ENCODE data around the gene FAM111A. TPM values are rescaled to one million over a fixed set of nuclear protein-coding genes. Genes with fewer than 3 reads are reported as not detected.

Gene FAM111A
- total RNA-seq, 1 donor from 2014 or later = 40.8 TPM

DNA sequence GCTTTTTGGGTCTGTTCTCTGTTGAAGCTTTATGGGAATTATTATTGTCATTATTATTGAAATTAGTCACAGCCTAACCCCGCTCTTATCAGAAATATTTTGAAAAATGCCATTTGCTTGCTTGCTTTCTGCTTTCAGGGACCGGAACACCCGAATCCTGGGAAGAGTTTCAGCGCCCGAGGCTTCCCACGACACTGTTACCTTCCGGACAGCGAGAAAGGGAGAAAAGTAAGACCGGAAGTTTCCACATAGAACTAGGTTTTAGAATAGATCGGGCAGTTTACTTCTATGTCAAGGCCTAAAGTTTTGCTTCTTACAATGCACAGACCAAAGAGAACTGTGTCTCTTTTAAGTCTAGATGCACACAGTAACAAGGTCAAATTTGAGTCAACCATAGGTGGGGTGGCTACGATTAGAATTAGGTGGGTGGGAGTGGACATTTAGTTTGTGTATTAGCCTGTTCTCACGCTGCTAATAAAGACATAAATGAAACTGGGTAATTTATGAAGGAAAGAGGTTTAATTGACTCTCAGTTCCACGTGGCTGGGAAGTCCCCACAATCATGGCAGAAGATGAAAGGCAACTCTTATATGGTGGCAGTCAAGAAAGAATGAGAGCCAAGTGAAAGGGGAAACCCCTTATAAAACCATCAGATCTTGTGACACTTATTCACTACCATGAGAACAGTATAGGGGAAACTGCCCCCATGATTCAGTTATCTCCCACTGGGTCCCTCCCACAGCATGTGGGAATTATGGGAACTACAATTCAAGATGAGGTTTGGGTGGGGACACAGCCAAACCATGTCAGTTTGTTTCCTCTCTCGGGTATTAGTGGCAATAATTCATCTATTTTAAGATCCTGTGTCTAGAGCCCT lies 57.1 kb downstream of the FAM111A start:
- DNase-seq (ENCODE audit: low spot score in 2 of 2, unreplicated experiment in 2 of 2) = no peak
- Mint-ChIP-seq H3K36me3 (peaks cover 50% of the 10 kb centered on the region), H3K27me3 (ENCODE audit: low read depth) (no peaks in the 10 kb centered on the region), H3K27ac (no peak overlapping the region), H3K4me1 (peaks cover 2% of the 10 kb centered on the region), H3K9me3 (no peaks in the 10 kb centered on the region), H3K4me3 (no peak overlapping the region)
- TF ChIP-seq, protein P1, sequence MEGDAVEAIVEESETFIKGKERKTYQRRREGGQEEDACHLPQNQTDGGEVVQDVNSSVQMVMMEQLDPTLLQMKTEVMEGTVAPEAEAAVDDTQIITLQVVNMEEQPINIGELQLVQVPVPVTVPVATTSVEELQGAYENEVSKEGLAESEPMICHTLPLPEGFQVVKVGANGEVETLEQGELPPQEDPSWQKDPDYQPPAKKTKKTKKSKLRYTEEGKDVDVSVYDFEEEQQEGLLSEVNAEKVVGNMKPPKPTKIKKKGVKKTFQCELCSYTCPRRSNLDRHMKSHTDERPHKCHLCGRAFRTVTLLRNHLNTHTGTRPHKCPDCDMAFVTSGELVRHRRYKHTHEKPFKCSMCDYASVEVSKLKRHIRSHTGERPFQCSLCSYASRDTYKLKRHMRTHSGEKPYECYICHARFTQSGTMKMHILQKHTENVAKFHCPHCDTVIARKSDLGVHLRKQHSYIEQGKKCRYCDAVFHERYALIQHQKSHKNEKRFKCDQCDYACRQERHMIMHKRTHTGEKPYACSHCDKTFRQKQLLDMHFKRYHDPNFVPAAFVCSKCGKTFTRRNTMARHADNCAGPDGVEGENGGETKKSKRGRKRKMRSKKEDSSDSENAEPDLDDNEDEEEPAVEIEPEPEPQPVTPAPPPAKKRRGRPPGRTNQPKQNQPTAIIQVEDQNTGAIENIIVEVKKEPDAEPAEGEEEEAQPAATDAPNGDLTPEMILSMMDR (IDR thresholded peaks at IDR 0.05; ENCODE audit: unreplicated experiment) = no peak

DNA sequence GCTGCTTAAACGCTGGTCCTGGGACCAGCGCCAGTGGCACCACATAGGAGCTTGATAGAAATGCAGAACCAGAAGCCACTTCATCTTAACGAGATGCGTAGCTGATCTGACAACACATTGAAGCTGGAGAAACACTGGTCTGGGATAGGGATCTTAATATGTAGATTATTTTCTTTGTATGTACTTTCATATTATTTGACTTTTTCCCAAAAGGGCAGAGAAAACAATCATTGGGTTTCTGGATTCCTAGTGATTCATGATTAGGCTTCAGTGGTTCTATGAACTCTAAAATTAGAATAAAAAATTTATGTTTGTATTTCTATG lies 57.7 kb downstream of the FAM111A start:
- Mint-ChIP-seq H3K27me3 (ENCODE audit: low read depth) (no peaks in the 10 kb centered on the region), H3K27ac (no peak overlapping the region)

DNA sequence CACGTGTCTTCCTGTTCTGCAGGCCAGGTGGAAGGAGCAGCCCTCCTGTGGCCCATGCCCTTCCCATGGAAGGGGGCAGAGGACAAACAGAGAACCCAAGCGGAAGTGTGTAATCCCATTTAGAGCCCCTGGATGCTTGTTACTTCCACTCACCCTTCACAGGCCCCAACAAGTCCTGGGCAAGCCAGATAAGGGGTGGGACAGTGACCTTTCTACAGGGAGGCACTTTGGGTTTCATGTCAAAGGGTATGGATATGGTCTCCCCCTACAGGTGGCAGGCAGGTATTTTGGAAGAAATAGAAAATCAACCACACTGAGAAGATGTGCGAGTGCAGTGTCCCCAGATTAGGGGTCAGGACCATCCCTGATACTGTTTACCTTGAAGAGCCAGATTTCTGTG lies 58.7 kb downstream of the FAM111A start:
- no peaks in the 10 kb centered on the region for H3K27me3 Mint-ChIP-seq (ENCODE audit: low read depth)
- peaks cover 38% of the 10 kb centered on the region for H3K36me3 Mint-ChIP-seq
- no peak overlapping the region for H3K4me3 Mint-ChIP-seq
- H3K4me1 Mint-ChIP-seq = peaks cover 2% of the 10 kb centered on the region
- TF ChIP-seq, protein P1 (IDR thresholded peaks at IDR 0.05; ENCODE audit: unreplicated experiment) = peak; percentile 36
- H3K9me3 Mint-ChIP-seq = no peaks in the 10 kb centered on the region
- no peak overlapping the region for H3K27ac Mint-ChIP-seq
- DNase-seq (ENCODE audit: low spot score in 2 of 2, unreplicated experiment in 2 of 2) = no peak

More for the DNA sequence above, 57.7 kb downstream of the FAM111A start:
- TF ChIP-seq, protein P1 (IDR thresholded peaks at IDR 0.05; ENCODE audit: unreplicated experiment) = no peak
- Mint-ChIP-seq H3K9me3 (no peaks in the 10 kb centered on the region), H3K36me3 (peaks cover 48% of the 10 kb centered on the region), H3K4me3 (no peak overlapping the region), H3K4me1 (peaks cover 2% of the 10 kb centered on the region)
- DNase-seq (ENCODE audit: low spot score in 2 of 2, unreplicated experiment in 2 of 2) = no peak

Other genes with a start within 250 kb of the FAM111A start
- gene GLYATL1, start 203.4 kb upstream of the FAM111A start, total RNA-seq = 0.25 to 0.89 TPM (median 0.33 TPM) in 3 replicates
- gene GLYATL1B, start 56.5 kb upstream of the FAM111A start, total RNA-seq = not detected in 3 replicates
- gene FAM111B, start 35.6 kb upstream of the FAM111A start, total RNA-seq = 6.2 to 6.9 TPM (median 6.8 TPM) in 3 replicates
- 37.7 to 42.3 TPM (median 39.4 TPM) in 3 replicates for gene DTX4, start 29.3 kb downstream of the FAM111A start, total RNA-seq
- not detected in 3 replicates for gene MPEG1, start 70.1 kb downstream of the FAM111A start, total RNA-seq
- gene OR5AN1, start 216.0 kb downstream of the FAM111A start, total RNA-seq = not detected in 3 replicates